ENCODE data around the gene GLRX. TPM values are rescaled to one million over a fixed set of nuclear protein-coding genes. Genes with fewer than 3 reads are reported as not detected.
"Not testable (repeated sequence)": the region's sequence is repeated elsewhere in the genome, so short reads cannot be mapped to it uniquely, and the experiment has no call there.

The GLRX gene
- total RNA-seq, 4 donors from 2014 or later: 20.2 to 65.3 (median 41.3) TPM

DNA sequence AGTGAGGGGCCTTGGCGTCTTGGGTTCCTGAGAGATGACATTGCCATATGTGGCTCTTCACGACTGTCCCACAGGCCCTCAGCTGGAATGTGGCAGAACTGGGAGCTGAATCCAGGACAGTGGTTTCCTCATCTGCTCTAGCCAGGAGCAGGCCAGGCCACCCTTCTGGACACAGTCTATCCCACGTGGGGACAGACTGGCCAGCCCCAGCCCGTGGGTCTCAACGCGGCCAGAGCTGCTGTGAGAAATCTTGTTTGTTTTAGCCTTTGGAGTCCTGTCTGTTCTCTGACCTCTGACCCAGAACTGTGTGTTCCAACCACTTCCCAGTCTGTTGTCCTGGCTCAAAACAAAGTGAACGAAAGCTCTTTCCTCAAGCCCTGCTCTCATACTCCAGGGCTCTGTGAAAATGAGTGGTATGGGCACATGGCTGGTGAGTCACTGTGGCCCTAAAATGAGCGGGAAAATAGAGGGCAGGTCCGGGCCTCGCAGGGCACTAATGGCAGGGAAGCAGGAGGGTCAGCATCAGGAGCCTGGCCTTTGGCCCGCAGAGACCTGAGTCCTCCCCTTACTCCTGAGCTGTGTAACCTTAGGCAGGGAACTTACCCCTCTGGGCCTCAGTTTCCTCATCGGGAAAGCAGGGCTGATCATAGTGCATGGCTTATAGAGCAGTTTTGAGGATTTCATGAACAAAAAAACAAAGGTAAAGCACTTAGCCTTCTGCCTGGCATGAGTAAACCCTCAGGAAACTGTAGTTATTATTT lies 34.8 kb upstream of the GLRX start:
- no peaks in the 10 kb centered on the region for H3K36me3 ChIP-seq
- no peaks in the 10 kb centered on the region for H3K27me3 ChIP-seq
- 59 to 70% methylated on average over 2 to 4 of the region's 12 CpGs for WGBS, 2 donors (ENCODE audit: low coverage in 1 of 2)
- TF ChIP-seq, protein P1, sequence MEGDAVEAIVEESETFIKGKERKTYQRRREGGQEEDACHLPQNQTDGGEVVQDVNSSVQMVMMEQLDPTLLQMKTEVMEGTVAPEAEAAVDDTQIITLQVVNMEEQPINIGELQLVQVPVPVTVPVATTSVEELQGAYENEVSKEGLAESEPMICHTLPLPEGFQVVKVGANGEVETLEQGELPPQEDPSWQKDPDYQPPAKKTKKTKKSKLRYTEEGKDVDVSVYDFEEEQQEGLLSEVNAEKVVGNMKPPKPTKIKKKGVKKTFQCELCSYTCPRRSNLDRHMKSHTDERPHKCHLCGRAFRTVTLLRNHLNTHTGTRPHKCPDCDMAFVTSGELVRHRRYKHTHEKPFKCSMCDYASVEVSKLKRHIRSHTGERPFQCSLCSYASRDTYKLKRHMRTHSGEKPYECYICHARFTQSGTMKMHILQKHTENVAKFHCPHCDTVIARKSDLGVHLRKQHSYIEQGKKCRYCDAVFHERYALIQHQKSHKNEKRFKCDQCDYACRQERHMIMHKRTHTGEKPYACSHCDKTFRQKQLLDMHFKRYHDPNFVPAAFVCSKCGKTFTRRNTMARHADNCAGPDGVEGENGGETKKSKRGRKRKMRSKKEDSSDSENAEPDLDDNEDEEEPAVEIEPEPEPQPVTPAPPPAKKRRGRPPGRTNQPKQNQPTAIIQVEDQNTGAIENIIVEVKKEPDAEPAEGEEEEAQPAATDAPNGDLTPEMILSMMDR (IDR thresholded peaks at IDR 0.05): no peak
- TF ChIP-seq POLR2AphosphoS5 (IDR thresholded peaks at IDR 0.05) (peak; percentile 96), EP300 (IDR thresholded peaks at IDR 0.05) (peak; percentile 39), POLR2A (IDR thresholded peaks at IDR 0.05) (no peak)
- H3K4me3 ChIP-seq: no peak overlapping the region
- peak; percentile 67 for ATAC-seq
- no peaks in the 10 kb centered on the region for H3K9me3 ChIP-seq
- H3K4me1 ChIP-seq: peaks cover 5 to 44% (median 16%) of the 10 kb centered on the region in 3 donors
- H3K27ac ChIP-seq: peak overlapping the region; percentile 83 to 95 (median 88)

DNA sequence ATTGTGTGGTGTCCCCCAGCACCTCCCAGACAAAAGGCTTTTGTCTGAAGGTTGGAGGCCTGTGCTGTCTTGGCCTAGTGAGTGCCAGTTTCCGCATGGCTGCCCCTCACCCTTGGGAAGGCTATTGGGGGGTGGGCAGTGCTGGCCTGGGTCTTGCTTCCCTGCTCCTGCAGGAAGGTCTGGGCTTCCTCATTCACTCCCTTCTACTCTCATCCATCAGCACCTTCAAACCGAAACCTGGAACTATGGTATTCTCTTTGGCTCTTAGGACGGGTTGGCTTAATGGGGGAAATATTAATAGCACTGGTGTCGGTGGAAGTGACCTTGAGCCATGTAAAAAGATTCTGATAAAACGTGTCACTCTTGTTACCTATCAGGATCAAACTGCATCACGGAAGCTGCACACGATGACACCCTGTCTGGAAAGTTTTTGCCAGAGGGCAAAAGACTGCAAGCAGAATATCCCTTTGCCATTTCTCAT lies 34.0 kb upstream of the GLRX start:
- WGBS, 2 donors (ENCODE audit: low coverage in 1 of 2): 81 to 90% methylated on average over 3 to 7 of the region's 7 CpGs
- Histone ChIP-seq H3K27me3 (no peaks in the 10 kb centered on the region), H3K4me1 (peaks cover 5 to 44% (median 16%) of the 10 kb centered on the region in 3 donors), H3K4me3 (no peak overlapping the region), H3K9me3 (no peaks in the 10 kb centered on the region), H3K27ac (peak overlapping the region in 3 of 4 donors; percentile 61 to 85 (median 83)), H3K36me3 (no peaks in the 10 kb centered on the region)
- TF ChIP-seq, protein P1 (IDR thresholded peaks at IDR 0.05): no peak
- no peak for TF ChIP-seq POLR2AphosphoS5 (IDR thresholded peaks at IDR 0.05)
- TF ChIP-seq POLR2A (IDR thresholded peaks at IDR 0.05): no peak
- TF ChIP-seq EP300 (IDR thresholded peaks at IDR 0.05): no peak
- no peak for ATAC-seq

DNA sequence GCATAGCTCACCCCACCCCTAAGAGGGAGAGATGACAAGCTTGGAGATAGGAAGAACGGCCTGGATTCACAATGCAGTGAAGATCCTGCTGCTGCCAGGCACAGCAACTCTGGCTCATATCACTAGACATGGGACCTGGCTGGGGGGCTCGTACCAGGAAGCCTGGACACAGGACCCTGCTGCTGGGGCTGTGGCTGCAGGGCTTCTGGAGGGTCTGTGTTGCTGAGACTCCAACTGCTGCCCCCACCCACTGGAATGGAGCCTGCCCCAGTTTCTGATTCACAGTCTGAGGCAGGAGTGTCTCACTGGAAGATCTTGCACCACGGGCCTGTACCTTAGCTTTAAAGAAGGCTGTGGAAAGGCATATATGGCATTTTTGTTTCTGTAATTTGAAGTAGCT lies 31.0 kb upstream of the GLRX start:
- H3K4me1 ChIP-seq: peaks cover 5 to 27% (median 10%) of the 10 kb centered on the region in 3 donors
- 83 to 89% methylated on average over 1 to 2 of the region's 3 CpGs for WGBS, 2 donors (ENCODE audit: low coverage in 1 of 2)
- H3K27me3 ChIP-seq: no peaks in the 10 kb centered on the region
- TF ChIP-seq, protein P1 (IDR thresholded peaks at IDR 0.05): no peak
- TF ChIP-seq EP300 (IDR thresholded peaks at IDR 0.05): no peak
- TF ChIP-seq POLR2A (IDR thresholded peaks at IDR 0.05): no peak
- TF ChIP-seq POLR2AphosphoS5 (IDR thresholded peaks at IDR 0.05): no peak
- no peaks in the 10 kb centered on the region for H3K36me3 ChIP-seq
- no peak for ATAC-seq
- no peaks in the 10 kb centered on the region for H3K9me3 ChIP-seq
- H3K27ac ChIP-seq: no peak overlapping the region
- H3K4me3 ChIP-seq: no peak overlapping the region

DNA sequence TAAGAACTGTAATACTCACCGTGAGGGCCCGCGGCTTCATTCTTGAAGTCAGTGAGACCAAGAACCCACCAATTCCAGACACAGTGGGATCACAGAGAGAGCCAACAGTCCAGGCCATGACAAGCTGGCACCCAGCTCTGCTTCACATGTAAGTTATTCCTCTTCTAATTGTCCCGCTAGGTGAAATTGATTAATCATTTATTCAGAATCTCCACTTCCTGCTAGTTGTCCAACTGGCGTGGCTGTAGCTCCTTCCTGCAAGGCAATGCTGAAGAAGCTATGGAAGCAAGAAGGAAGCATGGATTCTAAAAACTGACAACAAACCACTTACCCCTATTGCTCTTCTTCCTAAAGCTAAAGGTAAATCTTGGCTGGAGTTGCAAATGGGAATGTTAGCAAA lies 30.0 kb upstream of the GLRX start:
- no peak for ATAC-seq
- H3K27me3 ChIP-seq: no peaks in the 10 kb centered on the region
- no peak for TF ChIP-seq POLR2AphosphoS5 (IDR thresholded peaks at IDR 0.05)
- TF ChIP-seq POLR2A (IDR thresholded peaks at IDR 0.05): no peak
- 97 to 100% methylated on average over 1 to 5 of the region's 5 CpGs for WGBS, 2 donors (ENCODE audit: low coverage in 1 of 2)
- H3K4me1 ChIP-seq: peaks cover 1 to 18% (median 2%) of the 10 kb centered on the region in 3 donors
- no peak overlapping the region for H3K27ac ChIP-seq
- no peaks in the 10 kb centered on the region for H3K36me3 ChIP-seq
- no peaks in the 10 kb centered on the region for H3K9me3 ChIP-seq
- H3K4me3 ChIP-seq: no peak overlapping the region

DNA sequence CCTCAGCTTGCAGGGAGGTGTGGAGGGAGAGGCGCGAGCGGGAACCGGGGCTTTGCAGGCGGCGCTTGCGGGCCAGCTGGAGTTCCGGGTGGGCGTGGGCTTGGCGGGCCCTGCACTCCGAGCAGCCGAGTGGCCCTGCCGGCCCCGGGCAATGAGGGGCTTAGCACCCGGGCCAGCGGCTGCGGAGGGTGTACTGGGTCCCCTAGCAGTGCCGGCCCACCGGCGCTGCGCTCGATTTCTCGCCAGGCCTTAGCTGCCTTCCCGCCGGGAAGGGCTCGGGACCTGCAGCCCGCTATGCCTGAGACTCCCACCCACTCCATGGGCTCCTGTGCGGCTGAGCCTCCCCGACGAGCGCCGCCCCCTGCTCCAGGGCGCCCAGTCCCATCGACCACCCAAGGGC lies 28.6 kb upstream of the GLRX start:
- H3K4me3 ChIP-seq, H3K4me1 ChIP-seq, H3K27me3 ChIP-seq, H3K36me3 ChIP-seq, H3K27ac ChIP-seq, ATAC-seq, H3K9me3 ChIP-seq: not testable (repeated sequence)
- WGBS, 2 donors (ENCODE audit: low coverage in 1 of 2): no CpG with 5 or more reads among the region's 34 CpGs

DNA sequence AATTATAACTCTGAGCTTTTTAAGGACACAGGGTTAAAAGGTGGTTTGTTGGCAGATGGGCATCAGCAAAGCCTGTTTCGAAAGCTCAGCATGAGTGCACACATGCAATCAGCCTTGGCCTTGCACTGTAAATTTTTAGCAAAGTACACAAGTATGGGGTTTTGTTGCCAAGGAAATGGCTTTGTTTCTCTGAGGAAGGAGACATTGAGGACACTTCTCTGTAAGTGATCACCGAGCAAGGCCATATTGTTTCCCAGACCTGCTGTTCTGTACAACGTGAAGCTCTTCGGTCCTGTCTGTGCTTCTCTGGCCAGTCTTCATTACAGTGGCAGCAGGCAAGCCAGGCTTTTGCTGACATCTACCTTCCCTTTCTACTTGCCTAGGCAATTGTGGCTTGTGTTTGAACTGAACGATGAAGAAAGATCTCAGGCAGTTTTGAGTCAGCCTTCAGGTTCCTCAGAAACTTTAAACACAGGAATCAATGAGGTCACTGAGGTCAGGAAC lies 27.9 kb upstream of the GLRX start:
- 83 to 94% methylated on average over 1 to 5 of the region's 5 CpGs for WGBS, 2 donors (ENCODE audit: low coverage in 1 of 2)
- Histone ChIP-seq H3K9me3 (no peaks in the 10 kb centered on the region), H3K4me1 (no peaks in the 10 kb centered on the region), H3K4me3 (no peak overlapping the region), H3K27me3 (no peaks in the 10 kb centered on the region), H3K36me3 (no peaks in the 10 kb centered on the region), H3K27ac (no peak overlapping the region)
- TF ChIP-seq POLR2AphosphoS5 (IDR thresholded peaks at IDR 0.05) (no peak), POLR2A (IDR thresholded peaks at IDR 0.05) (no peak), EP300 (IDR thresholded peaks at IDR 0.05) (no peak)
- TF ChIP-seq, protein P1 (IDR thresholded peaks at IDR 0.05): no peak
- peak; percentile 9 for ATAC-seq

All from gastroesophageal sphincter (tissue), 4 donors.